ENCODE data around the gene GOLPH3. TPM values are rescaled to one million over a fixed set of nuclear protein-coding genes. Genes with fewer than 3 reads are reported as not detected.
A peak's percentile ranks its signal among the peaks of the same experiment; 100 is the strongest.
"Not testable (repeated sequence)": the region's sequence is repeated elsewhere in the genome, so short reads cannot be mapped to it uniquely, and the experiment has no call there.

Gene GOLPH3
- total RNA-seq, 3 donors from 2014 or later, result 83.2 to 100 (median 87.8) TPM

DNA sequence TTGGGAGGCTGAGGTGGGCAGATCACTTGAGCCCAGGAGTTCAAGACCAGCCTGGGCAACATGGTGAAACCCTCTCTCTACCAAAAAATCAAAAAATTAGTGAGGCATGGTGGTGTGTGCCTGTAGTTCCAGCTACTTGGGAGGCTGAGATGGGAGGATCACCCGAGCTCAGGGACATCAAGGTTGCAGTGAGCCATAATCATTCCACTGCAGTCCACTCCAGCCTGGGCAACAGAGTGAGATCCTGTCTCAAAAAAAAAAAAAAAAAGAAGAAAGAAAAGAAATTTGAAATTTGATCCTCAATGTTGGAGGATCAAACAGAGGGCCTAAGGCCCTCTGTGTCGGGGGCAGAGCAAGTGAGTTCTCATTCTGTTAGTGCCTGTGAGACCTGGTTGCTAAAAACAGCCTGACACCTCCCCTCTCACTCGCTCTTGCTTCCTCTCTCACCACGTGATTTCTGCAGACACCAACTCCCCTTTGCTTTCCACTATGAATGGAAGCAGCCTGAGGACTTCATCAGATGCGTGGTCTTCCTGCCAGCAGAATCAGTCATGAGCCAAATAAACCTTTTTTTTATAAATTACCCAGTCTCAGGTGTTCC lies 8.4 kb upstream of the GOLPH3 start:
- Histone ChIP-seq H3K9me3 (no peaks in the 10 kb centered on the region), H3K4me3 (no peak overlapping the region), H3K27me3 (no peaks in the 10 kb centered on the region), H3K4me1 (no peaks in the 10 kb centered on the region), H3K36me3 (no peaks in the 10 kb centered on the region), H3K27ac (no peak overlapping the region)
- DNase-seq (ENCODE audit: low spot score in 2 of 2), result no peak
- intact Hi-C loops (cut with DNase I; ENCODE audit: low total_unique reads), result no loop called here
- TF ChIP-seq POLR2A (IDR thresholded peaks at IDR 0.05) (no peak), POLR2AphosphoS5 (IDR thresholded peaks at IDR 0.05) (no peak)
- TF ChIP-seq, protein P1, sequence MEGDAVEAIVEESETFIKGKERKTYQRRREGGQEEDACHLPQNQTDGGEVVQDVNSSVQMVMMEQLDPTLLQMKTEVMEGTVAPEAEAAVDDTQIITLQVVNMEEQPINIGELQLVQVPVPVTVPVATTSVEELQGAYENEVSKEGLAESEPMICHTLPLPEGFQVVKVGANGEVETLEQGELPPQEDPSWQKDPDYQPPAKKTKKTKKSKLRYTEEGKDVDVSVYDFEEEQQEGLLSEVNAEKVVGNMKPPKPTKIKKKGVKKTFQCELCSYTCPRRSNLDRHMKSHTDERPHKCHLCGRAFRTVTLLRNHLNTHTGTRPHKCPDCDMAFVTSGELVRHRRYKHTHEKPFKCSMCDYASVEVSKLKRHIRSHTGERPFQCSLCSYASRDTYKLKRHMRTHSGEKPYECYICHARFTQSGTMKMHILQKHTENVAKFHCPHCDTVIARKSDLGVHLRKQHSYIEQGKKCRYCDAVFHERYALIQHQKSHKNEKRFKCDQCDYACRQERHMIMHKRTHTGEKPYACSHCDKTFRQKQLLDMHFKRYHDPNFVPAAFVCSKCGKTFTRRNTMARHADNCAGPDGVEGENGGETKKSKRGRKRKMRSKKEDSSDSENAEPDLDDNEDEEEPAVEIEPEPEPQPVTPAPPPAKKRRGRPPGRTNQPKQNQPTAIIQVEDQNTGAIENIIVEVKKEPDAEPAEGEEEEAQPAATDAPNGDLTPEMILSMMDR (IDR thresholded peaks at IDR 0.05), result no peak

DNA sequence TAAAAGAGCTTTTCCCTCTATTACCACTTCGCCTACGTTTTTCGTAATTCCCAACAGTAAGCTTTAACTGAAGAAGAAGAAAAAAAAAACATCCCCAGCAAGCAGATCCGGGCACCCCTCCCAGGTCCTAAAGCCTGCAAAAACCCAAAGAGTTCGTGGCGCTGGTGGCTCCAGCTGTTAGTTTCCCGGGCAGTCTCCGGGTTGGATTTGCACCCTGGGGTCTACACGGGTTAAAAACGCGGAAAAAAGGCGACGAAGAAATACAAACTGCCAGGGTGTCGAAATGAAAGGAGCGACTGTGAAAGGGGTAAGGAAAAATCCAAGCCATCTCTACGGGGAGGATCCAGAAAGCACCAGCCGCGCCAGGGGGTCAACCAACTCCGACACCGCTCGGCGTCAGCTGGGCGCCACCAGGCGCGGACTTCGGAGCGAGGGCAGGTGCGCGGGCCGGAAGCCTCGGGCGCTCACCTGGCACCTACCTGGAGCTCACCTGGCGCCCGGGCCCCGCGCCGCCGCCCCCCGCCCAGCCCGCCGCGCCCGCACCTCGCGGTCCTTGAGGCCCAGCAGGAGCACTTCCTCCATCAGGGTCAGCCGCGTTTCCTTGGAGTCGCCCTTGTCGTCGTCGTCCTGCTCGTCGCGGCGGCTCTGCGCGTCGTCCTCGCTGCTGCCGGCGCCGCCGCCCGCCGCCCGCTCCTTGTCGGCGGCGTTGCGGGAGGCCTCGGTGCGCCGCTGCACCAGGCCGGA lies 680 bp downstream of the GOLPH3 start:
- H3K36me3 ChIP-seq, result no peaks in the 10 kb centered on the region
- no peaks in the 10 kb centered on the region for H3K9me3 ChIP-seq
- H3K4me1 ChIP-seq, result peaks cover 0 to 15% of the 10 kb centered on the region in 2 donors
- peak overlapping the region; percentile 92 to 99 (median 95) for H3K4me3 ChIP-seq
- H3K27ac ChIP-seq, result peak overlapping the region; percentile 99 to 100
- TF ChIP-seq, protein P1 (IDR thresholded peaks at IDR 0.05), result no peak
- peak; percentile 17 to 59 (median 30) for TF ChIP-seq POLR2AphosphoS5 (IDR thresholded peaks at IDR 0.05)
- TF ChIP-seq POLR2A (IDR thresholded peaks at IDR 0.05), result no peak
- no peaks in the 10 kb centered on the region for H3K27me3 ChIP-seq
- DNase-seq (ENCODE audit: low spot score in 2 of 2), result peak; percentile 52 to 68
- intact Hi-C loops (cut with DNase I; ENCODE audit: low total_unique reads), result no loop called here

DNA sequence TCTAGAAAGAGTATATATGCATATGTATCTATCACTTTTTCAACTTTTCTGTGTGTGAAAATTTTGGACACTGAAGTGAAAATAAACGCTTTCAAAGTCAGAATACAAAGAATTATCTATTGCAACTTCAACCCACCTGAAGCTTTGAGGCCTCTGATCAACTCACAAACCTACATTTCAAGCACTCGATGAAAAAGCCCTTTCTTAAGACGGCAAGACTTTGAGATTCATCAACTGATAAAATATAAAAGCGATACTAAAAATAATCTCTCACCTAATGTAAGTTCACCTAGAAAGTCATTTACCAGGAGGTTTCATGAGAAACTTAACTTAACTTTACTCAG lies 1.2 kb downstream of the GOLPH3 start:
- no peak for DNase-seq (ENCODE audit: low spot score in 2 of 2)
- Histone ChIP-seq H3K9me3 (no peaks in the 10 kb centered on the region), H3K4me3 (peak overlapping the region; percentile 92 to 99 (median 95)), H3K36me3 (no peaks in the 10 kb centered on the region), H3K27me3 (no peaks in the 10 kb centered on the region), H3K27ac (peak overlapping the region; percentile 99 to 100), H3K4me1 (peaks cover 0 to 15% of the 10 kb centered on the region in 2 donors)
- TF ChIP-seq POLR2A (IDR thresholded peaks at IDR 0.05) (no peak), POLR2AphosphoS5 (IDR thresholded peaks at IDR 0.05) (no peak)
- TF ChIP-seq, protein P1 (IDR thresholded peaks at IDR 0.05), result no peak
- intact Hi-C loops (cut with DNase I; ENCODE audit: low total_unique reads), result no loop called here

DNA sequence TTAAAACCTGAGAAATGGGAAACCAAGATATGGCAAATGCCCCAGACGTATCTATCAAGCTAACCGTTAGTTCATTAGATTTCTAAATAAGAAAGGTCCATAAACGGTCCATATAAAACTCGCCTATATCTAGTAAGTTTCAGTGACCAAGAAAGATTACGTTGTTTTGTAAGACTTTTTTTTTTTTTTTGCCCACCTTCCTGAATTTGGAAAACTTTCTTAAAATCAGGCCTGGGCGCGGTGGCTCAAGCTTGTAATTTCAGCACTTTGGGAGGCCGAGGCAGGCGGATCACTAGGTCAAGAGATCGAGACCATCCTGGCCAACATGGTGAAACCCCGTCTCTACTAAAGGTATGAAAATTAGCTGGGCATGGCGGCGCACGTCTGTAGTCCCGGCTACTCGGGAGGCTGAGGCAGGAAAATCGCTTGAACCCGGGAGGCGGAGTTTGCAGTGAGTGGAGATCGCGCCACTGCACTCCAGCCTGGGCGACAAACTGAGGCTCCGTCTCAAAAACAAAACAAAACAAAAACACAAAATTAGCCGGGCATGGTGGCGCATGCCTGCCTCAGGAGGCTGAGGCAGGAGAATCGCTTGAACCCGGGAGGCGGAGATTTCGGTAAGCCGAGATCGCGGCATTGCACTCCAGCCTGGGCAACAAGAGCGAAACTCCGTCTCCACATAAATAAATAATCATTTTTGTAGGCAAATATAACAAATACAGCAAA lies 1.8 kb downstream of the GOLPH3 start:
- DNase-seq (ENCODE audit: low spot score in 2 of 2); H3K9me3 ChIP-seq; H3K36me3 ChIP-seq; H3K27me3 ChIP-seq; intact Hi-C loops (cut with DNase I; ENCODE audit: low total_unique reads): not testable (repeated sequence)
- Histone ChIP-seq H3K4me1 (peaks cover 0 to 15% of the 10 kb centered on the region in 2 donors), H3K27ac (peak overlapping the region; percentile 99 to 100), H3K4me3 (peak overlapping the region; percentile 92 to 99 (median 95))

DNA sequence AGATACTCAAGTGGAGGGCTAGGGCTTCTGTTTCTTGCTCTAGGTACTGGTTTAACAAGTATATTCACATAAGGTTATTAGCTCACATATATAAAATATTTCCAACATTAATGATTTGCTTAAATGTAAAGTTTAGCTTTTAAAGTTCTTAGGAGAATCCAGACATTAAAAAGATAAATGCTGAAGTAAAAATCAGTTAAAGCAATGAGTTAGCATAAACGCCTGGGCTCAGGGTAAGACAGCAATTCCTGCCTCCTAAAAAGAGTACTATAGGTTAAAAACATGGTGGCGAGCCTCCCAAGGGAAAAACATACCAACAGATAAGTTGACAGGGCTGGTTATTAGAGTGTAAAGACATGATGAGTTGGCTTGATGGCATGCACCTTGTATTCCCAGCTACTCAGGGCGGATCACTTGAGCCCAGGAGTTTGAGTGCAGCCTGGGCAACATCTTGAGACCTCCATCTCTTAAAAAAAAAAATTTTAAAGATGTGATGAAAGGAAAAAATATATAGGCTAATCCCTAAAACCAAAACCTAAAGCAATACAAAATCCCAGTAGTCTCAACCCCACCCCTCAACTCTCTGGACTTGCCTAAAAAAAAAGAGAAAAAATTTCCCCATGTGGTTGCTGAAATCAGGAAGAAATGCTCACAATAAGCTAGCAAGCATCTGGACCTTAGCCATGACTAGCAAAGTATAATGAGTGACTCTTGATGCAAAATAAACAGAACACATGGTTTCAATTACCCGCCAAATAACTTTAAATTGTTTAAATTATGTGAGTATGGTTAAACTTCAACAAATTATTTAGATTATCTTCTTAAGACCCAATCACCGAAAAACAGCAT lies 3.6 kb downstream of the GOLPH3 start:
- Histone ChIP-seq H3K4me3 (no peak overlapping the region), H3K27me3 (no peaks in the 10 kb centered on the region), H3K9me3 (no peaks in the 10 kb centered on the region), H3K27ac (peak overlapping the region in 1 of 2 donors; percentile 42), H3K36me3 (no peaks in the 10 kb centered on the region), H3K4me1 (peaks cover 0 to 15% of the 10 kb centered on the region in 2 donors)
- intact Hi-C loops (cut with DNase I; ENCODE audit: low total_unique reads), result no loop called here
- no peak for DNase-seq (ENCODE audit: low spot score in 2 of 2)
- TF ChIP-seq POLR2AphosphoS5 (IDR thresholded peaks at IDR 0.05) (no peak), POLR2A (IDR thresholded peaks at IDR 0.05) (no peak)
- TF ChIP-seq, protein P1 (IDR thresholded peaks at IDR 0.05), result no peak
